Measurements from ENCODE around the gene MX1. TPM values are rescaled to one million over a fixed set of nuclear protein-coding genes. Genes with fewer than 3 reads are reported as not detected.

MX1 gene
- total RNA-seq, 1 donor from 2014 or later: 420 TPM

- DNase-seq (ENCODE audit: low read depth) (no peak), FAIRE-seq (no peak)
- H2AFZ ChIP-seq (ENCODE audit: low read depth, low read length): no peak overlapping the region
- H3K36me3 ChIP-seq (ENCODE audit: insufficient read depth, low read length): no peaks in the 10 kb centered on the region
- Mint-ChIP-seq H3K9me3 (ENCODE audit: unreplicated experiment) (no peaks in the 10 kb centered on the region), H3K4me1 (ENCODE audit: low read depth, unreplicated experiment) (peaks cover 25% of the 10 kb centered on the region), H3K36me3 (ENCODE audit: low read depth, unreplicated experiment) (peaks cover 3% of the 10 kb centered on the region), H3K4me3 (ENCODE audit: unreplicated experiment) (no peak overlapping the region), H3K27me3 (ENCODE audit: low read depth, unreplicated experiment) (peaks cover 16% of the 10 kb centered on the region), H3K27ac (ENCODE audit: unreplicated experiment) (no peak overlapping the region)
- no peak overlapping the region for H3K4me3 ChIP-seq (ENCODE audit: insufficient read depth, low read depth, low read length)
- TF ChIP-seq CTCF (IDR thresholded peaks at IDR 0.05; ENCODE audit: insufficient read depth, low read depth, low read length) (no peak), EZH2 (IDR thresholded peaks at IDR 0.05; ENCODE audit: insufficient read depth, low read length) (no peak)
- H3K9ac ChIP-seq (ENCODE audit: low read length): no peak overlapping the region
- H3K79me2 ChIP-seq (ENCODE audit: insufficient read depth, low read length): no peaks in the 10 kb centered on the region
- no peaks in the 10 kb centered on the region for H3K9me3 ChIP-seq (ENCODE audit: insufficient read depth, low read depth, low read length)
- peaks cover 3% of the 10 kb centered on the region for H3K27me3 ChIP-seq (ENCODE audit: insufficient read depth, low read length)
- H3K27ac ChIP-seq (ENCODE audit: low read depth, low read length): no peak overlapping the region
- no peaks in the 10 kb centered on the region for H4K20me1 ChIP-seq (ENCODE audit: insufficient read depth, low read length)
- H3K4me2 ChIP-seq (ENCODE audit: low read length): no peak overlapping the region
- no peaks in the 10 kb centered on the region for H3K4me1 ChIP-seq (ENCODE audit: insufficient read depth, low read length)
Observed at GRCh38 chr21:41472753-41473548, 46.9 kb downstream of the MX1 start.

DNA sequence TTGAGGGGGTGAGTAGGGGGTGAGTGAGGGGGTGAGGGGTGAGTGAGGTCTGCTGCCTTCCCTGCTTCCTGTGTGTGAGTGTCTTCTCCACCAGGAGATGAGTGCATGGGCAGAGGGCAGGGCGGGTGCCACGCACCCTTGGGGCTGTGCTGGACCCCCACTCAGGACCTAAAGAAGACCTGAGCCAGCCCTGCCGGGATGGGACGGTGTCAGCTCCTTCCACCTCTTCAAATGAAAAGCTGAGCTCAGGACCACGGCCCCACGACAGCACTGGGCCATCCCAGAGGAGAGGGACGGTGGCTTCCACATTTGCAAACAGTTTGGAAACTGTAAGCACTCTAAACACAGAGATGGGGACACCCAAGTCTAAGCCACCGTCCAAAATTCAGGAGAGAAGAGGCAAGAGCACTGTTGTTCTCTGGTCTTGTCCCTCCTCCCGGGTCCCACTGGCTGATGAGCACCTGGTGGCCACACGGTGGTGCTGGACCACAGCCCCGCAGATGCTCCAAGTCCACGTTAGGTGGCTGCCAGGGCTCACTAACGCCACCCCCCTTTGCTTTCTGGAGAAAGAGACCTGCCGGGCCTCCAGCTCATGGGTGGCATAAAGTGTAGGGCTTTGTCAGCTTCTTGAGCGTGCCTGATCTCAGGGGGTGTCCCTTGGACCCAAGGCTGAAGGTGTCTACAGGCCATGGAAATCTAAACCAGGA lies 49.8 kb downstream of the MX1 start:
- Histone ChIP-seq H3K9me3 (ENCODE audit: insufficient read depth, low read depth, low read length) (no peaks in the 10 kb centered on the region), H3K27me3 (ENCODE audit: insufficient read depth, low read length) (peaks cover 3% of the 10 kb centered on the region), H3K36me3 (ENCODE audit: insufficient read depth, low read length) (no peaks in the 10 kb centered on the region), H3K4me1 (ENCODE audit: insufficient read depth, low read length) (no peaks in the 10 kb centered on the region), H3K79me2 (ENCODE audit: insufficient read depth, low read length) (no peaks in the 10 kb centered on the region), H3K4me2 (ENCODE audit: low read length) (no peak overlapping the region), H4K20me1 (ENCODE audit: insufficient read depth, low read length) (no peaks in the 10 kb centered on the region), H3K4me3 (ENCODE audit: insufficient read depth, low read depth, low read length) (no peak overlapping the region), H2AFZ (ENCODE audit: low read depth, low read length) (no peak overlapping the region), H3K9ac (ENCODE audit: low read length) (no peak overlapping the region), H3K27ac (ENCODE audit: low read depth, low read length) (no peak overlapping the region)
- peaks cover 25% of the 10 kb centered on the region for H3K4me1 Mint-ChIP-seq (ENCODE audit: low read depth, unreplicated experiment)
- peaks cover 13% of the 10 kb centered on the region for H3K27me3 Mint-ChIP-seq (ENCODE audit: low read depth, unreplicated experiment)
- DNase-seq (ENCODE audit: low read depth) (no peak), FAIRE-seq (no peak)
- peak overlapping the region; percentile 47 for H3K27ac Mint-ChIP-seq (ENCODE audit: unreplicated experiment)
- H3K36me3 Mint-ChIP-seq (ENCODE audit: low read depth, unreplicated experiment): peaks cover 3% of the 10 kb centered on the region
- no peaks in the 10 kb centered on the region for H3K9me3 Mint-ChIP-seq (ENCODE audit: unreplicated experiment)
- H3K4me3 Mint-ChIP-seq (ENCODE audit: unreplicated experiment): no peak overlapping the region
- TF ChIP-seq CTCF (IDR thresholded peaks at IDR 0.05; ENCODE audit: insufficient read depth, low read depth, low read length): no peak
- no peak for TF ChIP-seq EZH2 (IDR thresholded peaks at IDR 0.05; ENCODE audit: insufficient read depth, low read length)
